Neural cell (in vitro differentiated cells): Measurements from ENCODE around the gene SLC35G6. TPM values are rescaled to one million over a fixed set of nuclear protein-coding genes. Genes with fewer than 3 reads are reported as not detected.

Experiments used
- H2AFZ ChIP-seq: fragments of 200-600, 300-800 bp; sonication (generic), shearing (Covaris generic); 2 replicates; pipeline ENCODE4 v1.6.0; 2014; ENCODE audit warnings: low read depth, mild to moderate bottlenecking, antibody characterized with exemption, low read length, moderate library complexity
- H3F3A ChIP-seq: fragments of 200-600 bp; shearing (Covaris generic); 2 replicates; pipeline ENCODE4 v1.6.1; 2016; ENCODE audit warnings: mild to moderate bottlenecking, moderate library complexity, mixed read lengths, antibody characterized with exemption, low read length; ENCODE audit not compliant: insufficient read depth, poor library complexity, severe bottlenecking
- H3K27ac ChIP-seq: fragments of 200-600, 300-800 bp; sonication (generic), shearing (Covaris generic); 2 replicates; pipeline ENCODE4 v1.5.1; 2014; ENCODE audit warnings: mild to moderate bottlenecking, low read length, moderate library complexity
- H3K27me3 ChIP-seq: fragments of 300-800, 200-600 bp; sonication (generic), shearing (Covaris generic); 2 replicates; pipeline ENCODE4 v1.6.0; 2014; ENCODE audit warnings: mild to moderate bottlenecking, low read depth, low read length, moderate library complexity; ENCODE audit not compliant: insufficient read depth
- H3K36me3 ChIP-seq: fragments of 300-800, 200-600 bp; sonication (generic), shearing (Covaris generic); 2 replicates; pipeline ENCODE4 v1.5.1; 2014; ENCODE audit warnings: mild to moderate bottlenecking, antibody characterized with exemption, low read length, moderate library complexity; ENCODE audit not compliant: insufficient read depth
- H3K4me2 ChIP-seq: fragments of 300-800, 200-600 bp; sonication (generic), shearing (Covaris generic); 2 replicates; pipeline ENCODE4 v1.6.0; 2014; ENCODE audit warnings: mild to moderate bottlenecking, low read length
- H3K4me3 ChIP-seq: fragments of 300-800, 200-600 bp; sonication (generic), shearing (Covaris generic); 2 replicates; pipeline ENCODE4 v1.5.1; 2014; ENCODE audit warnings: mild to moderate bottlenecking, low read length, moderate library complexity
- H3K79me2 ChIP-seq: fragments of 200-600 bp; shearing (Covaris generic); replicated peaks from 2 replicates; pipeline ENCODE4 v1.6.0; 2014; ENCODE audit warnings: mild to moderate bottlenecking, low read length, moderate library complexity; ENCODE audit not compliant: insufficient read depth
- H3K9ac ChIP-seq: fragments of 300-800, 200-600 bp; sonication (generic), shearing (Covaris generic); 2 replicates; pipeline ENCODE4 v1.6.1; 2016; ENCODE audit warnings: mild to moderate bottlenecking, low read length, mixed read lengths
- H3K9me2 ChIP-seq: fragments of 200-600 bp; shearing (Covaris generic); 2 replicates; pipeline ENCODE4 v1.6.1; 2016; ENCODE audit warnings: mild to moderate bottlenecking, low read length, mixed read lengths; ENCODE audit not compliant: insufficient read depth
- H3K9me3 ChIP-seq: fragments of 200-600, 300-800 bp; sonication (generic), shearing (Covaris generic); 2 replicates; pipeline ENCODE4 v1.6.1; 2016; ENCODE audit warnings: mild to moderate bottlenecking, mixed run types, low read length, moderate library complexity, mixed read lengths
- H4K20me1 ChIP-seq: fragments of 200-600 bp; shearing (Covaris generic); 2 replicates; pipeline ENCODE4 v1.6.1; 2016; ENCODE audit warnings: mild to moderate bottlenecking, mixed run types; ENCODE audit not compliant: insufficient read depth
- CTCF ChIP-seq: fragments of 450-650 bp; IDR thresholded peaks from 2 replicates; pipeline ENCODE4 v1.5.1; 2014; ENCODE audit warnings: antibody characterized with exemption, mild to moderate bottlenecking, moderate library complexity; ENCODE audit not compliant: poor library complexity, severe bottlenecking
- EP300 ChIP-seq: fragments of 450-650 bp; conservative IDR thresholded peaks from 2 replicates; pipeline ENCODE4 v1.6.1; 2014; ENCODE audit warnings: antibody characterized with exemption, mild to moderate bottlenecking, moderate library complexity; ENCODE audit not compliant: poor library complexity, severe bottlenecking
- EZH2 ChIP-seq: fragments of 200-600, 300-800 bp; shearing (Covaris generic), sonication (generic); IDR thresholded peaks from 2 replicates; pipeline ENCODE4 v1.6.1; 2014; ENCODE audit warnings: antibody characterized with exemption, low read length, borderline replicate concordance, mild to moderate bottlenecking; ENCODE audit not compliant: insufficient read depth, poor library complexity, severe bottlenecking
- MXI1 ChIP-seq: fragments of 450-650 bp; conservative IDR thresholded peaks from 2 replicates; pipeline ENCODE4 v1.6.1; 2014; ENCODE audit warnings: antibody characterized with exemption, mild to moderate bottlenecking; ENCODE audit not compliant: poor library complexity, severe bottlenecking
- POLR2AphosphoS5 ChIP-seq: IDR thresholded peaks from 2 replicates; pipeline ENCODE4 v1.6.1; 2012
- RAD21 ChIP-seq: fragments of 450-650 bp; conservative IDR thresholded peaks from 2 replicates; pipeline ENCODE4 v1.6.1; 2014; ENCODE audit warnings: antibody characterized with exemption, mild to moderate bottlenecking, moderate library complexity
- REST ChIP-seq: IDR thresholded peaks from 2 replicates; pipeline ENCODE4 v1.6.1; 2012; ENCODE audit warnings: borderline replicate concordance
- SMC3 ChIP-seq: fragments of 450-650 bp; conservative IDR thresholded peaks from 2 replicates; pipeline ENCODE4 v1.6.1; 2014; ENCODE audit warnings: antibody characterized with exemption, mild to moderate bottlenecking, moderate library complexity; ENCODE audit not compliant: poor library complexity
- TAF1 ChIP-seq: IDR thresholded peaks from 2 replicates; pipeline ENCODE4 v1.6.1; 2012; ENCODE audit warnings: low read depth
- polyA plus RNA-seq: library from polyadenylated mRNA; depleted of rRNA; stranded (reverse); fragments of >200 nt; gene quantifications from 2 replicates; pipeline ENCODE4 v1.2.3, GENCODE V29; 2014

The SLC35G6 gene
- polyA plus RNA-seq, 1 donor from 2014 or later: not detected

GRCh38 chr17:7508846-7509245 is 27.6 kb downstream of the SLC35G6 start:
- TF ChIP-seq MXI1: no peak
- no peak for TF ChIP-seq EZH2
- no peak for TF ChIP-seq TAF1
- TF ChIP-seq SMC3: no peak
- TF ChIP-seq CTCF: no peak
- TF ChIP-seq EP300: no peak
- TF ChIP-seq REST: no peak
- TF ChIP-seq POLR2AphosphoS5: no peak
- no peak for TF ChIP-seq RAD21
- Histone ChIP-seq H3K36me3 (no peaks in the 10 kb centered on the region), H3K4me3 (no peak overlapping the region), H3K9me3 (no peaks in the 10 kb centered on the region), H3F3A (no peaks in the 10 kb centered on the region), H2AFZ (no peak overlapping the region), H3K9me2 (no peaks in the 10 kb centered on the region), H3K27ac (no peak overlapping the region), H3K79me2 (no peaks in the 10 kb centered on the region), H4K20me1 (no peaks in the 10 kb centered on the region), H3K9ac (no peak overlapping the region), H3K27me3 (no peaks in the 10 kb centered on the region), H3K4me2 (no peak overlapping the region)

- Histone ChIP-seq H3K9me3 (no peaks in the 10 kb centered on the region), H3K79me2 (no peaks in the 10 kb centered on the region), H3K9me2 (no peaks in the 10 kb centered on the region), H3K36me3 (no peaks in the 10 kb centered on the region), H3K27me3 (no peaks in the 10 kb centered on the region), H3K4me2 (no peak overlapping the region), H3K9ac (no peak overlapping the region), H2AFZ (no peak overlapping the region), H3K27ac (no peak overlapping the region), H4K20me1 (no peaks in the 10 kb centered on the region), H3F3A (no peaks in the 10 kb centered on the region), H3K4me3 (no peak overlapping the region)
- TF ChIP-seq EP300: no peak
- TF ChIP-seq MXI1: no peak
- no peak for TF ChIP-seq REST
- no peak for TF ChIP-seq EZH2
- TF ChIP-seq RAD21: no peak
- TF ChIP-seq CTCF: no peak
- TF ChIP-seq POLR2AphosphoS5: no peak
- no peak for TF ChIP-seq SMC3
- TF ChIP-seq TAF1: no peak
These were observed 28.7 kb downstream of the SLC35G6 start for GRCh38 chr17:7509937-7510336.
